Transverse colon (tissue), 4 donors: ENCODE data around the gene MTARC2.

Experiments used
- POLR2A ChIP-seq: fragments of 450-650 bp; IDR thresholded peaks from one replicate; pipeline ENCODE4 v1.6.1; 2016; ENCODE audit warnings: antibody characterized with exemption, mild to moderate bottlenecking, moderate library complexity
- POLR2AphosphoS5 ChIP-seq, 3 donors: sonication (generic); formaldehyde crosslinking; IDR thresholded peaks; one replicate each; pipeline ENCODE4 v1.6.1; 2016; ENCODE audit warnings: antibody characterized with exemption in 3 of 3
- TF ChIP-seq, protein P1 (sequence below), 5 experiments: fragments of 200-600 bp in 3 of 5; fragments of 450-650 bp in 2 of 5; sonication (generic) in 3 of 5; IDR thresholded peaks; 1 replicate in 2 of 5; 2 replicates in 3 of 5; pipeline ENCODE4 v1.5.1; 2016 to 2017; ENCODE audit warnings: antibody characterized with exemption in 5 of 5, inconsistent platforms in 3 of 5, mild to moderate bottlenecking in 2 of 5, moderate library complexity in 1 of 5

- TF ChIP-seq POLR2AphosphoS5 (IDR thresholded peaks at IDR 0.05) (no peak), POLR2A (no peak)
- TF ChIP-seq, protein P1, sequence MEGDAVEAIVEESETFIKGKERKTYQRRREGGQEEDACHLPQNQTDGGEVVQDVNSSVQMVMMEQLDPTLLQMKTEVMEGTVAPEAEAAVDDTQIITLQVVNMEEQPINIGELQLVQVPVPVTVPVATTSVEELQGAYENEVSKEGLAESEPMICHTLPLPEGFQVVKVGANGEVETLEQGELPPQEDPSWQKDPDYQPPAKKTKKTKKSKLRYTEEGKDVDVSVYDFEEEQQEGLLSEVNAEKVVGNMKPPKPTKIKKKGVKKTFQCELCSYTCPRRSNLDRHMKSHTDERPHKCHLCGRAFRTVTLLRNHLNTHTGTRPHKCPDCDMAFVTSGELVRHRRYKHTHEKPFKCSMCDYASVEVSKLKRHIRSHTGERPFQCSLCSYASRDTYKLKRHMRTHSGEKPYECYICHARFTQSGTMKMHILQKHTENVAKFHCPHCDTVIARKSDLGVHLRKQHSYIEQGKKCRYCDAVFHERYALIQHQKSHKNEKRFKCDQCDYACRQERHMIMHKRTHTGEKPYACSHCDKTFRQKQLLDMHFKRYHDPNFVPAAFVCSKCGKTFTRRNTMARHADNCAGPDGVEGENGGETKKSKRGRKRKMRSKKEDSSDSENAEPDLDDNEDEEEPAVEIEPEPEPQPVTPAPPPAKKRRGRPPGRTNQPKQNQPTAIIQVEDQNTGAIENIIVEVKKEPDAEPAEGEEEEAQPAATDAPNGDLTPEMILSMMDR (IDR thresholded peaks at IDR 0.05), result no peak
These were observed 40.8 kb downstream of the MTARC2 start for GRCh38 chr1:220788900-220789299.
